Measurements from ENCODE around the gene SORBS1. TPM values are rescaled to one million over a fixed set of nuclear protein-coding genes. Genes with fewer than 3 reads are reported as not detected.

Gene SORBS1
- total and polyA plus RNA-seq, 4 donors: 33.2 to 71.3 (median 44.1) TPM

GRCh38 chr10:95522117-95522516 lies 39.1 kb downstream of the SORBS1 start (continued):
- TF ChIP-seq REST (IDR thresholded peaks at IDR 0.05): no peak
- TF ChIP-seq TAF1 (conservative IDR thresholded peaks at IDR 0.05): no peak

GRCh38 chr10:95520617-95521016 lies 40.6 kb downstream of the SORBS1 start:
- Histone ChIP-seq H3K4me1 (ENCODE audit: control insufficient read depth in 4 of 4, insufficient read depth in 4 of 4, low read length in 3 of 4) (peaks cover 8 to 38% (median 24%) of the 10 kb centered on the region in 4 donors), H3K27me3 (ENCODE audit: control insufficient read depth in 4 of 4, insufficient read depth in 4 of 4, low read length in 3 of 4) (no peaks in the 10 kb centered on the region), H3K4me3 (ENCODE audit: low read depth in 1 of 3, low read length in 3 of 3) (no peak overlapping the region), H3K27ac (ENCODE audit: low read depth in 1 of 2, low read length in 2 of 2) (no peak overlapping the region), H3K9me3 (ENCODE audit: control insufficient read depth in 4 of 4, low read length in 3 of 4) (no peaks in the 10 kb centered on the region), H3K36me3 (ENCODE audit: control insufficient read depth in 4 of 4, insufficient read depth in 3 of 4, low read depth in 1 of 4, low read length in 3 of 4) (no peaks in the 10 kb centered on the region), H3K9ac (ENCODE audit: low read depth in 1 of 2, low read length in 2 of 2) (no peak overlapping the region)
- TF ChIP-seq REST (IDR thresholded peaks at IDR 0.05) (no peak), YY1 (IDR thresholded peaks at IDR 0.05) (no peak), FOXA1 (IDR thresholded peaks at IDR 0.05) (no peak), CTCF (IDR thresholded peaks at IDR 0.05; ENCODE audit: low read depth, low read length, missing input control) (no peak), NR2F2 (IDR thresholded peaks at IDR 0.05) (no peak), ATF3 (IDR thresholded peaks at IDR 0.05) (no peak), RXRA (IDR thresholded peaks at IDR 0.05) (no peak), SP1 (IDR thresholded peaks at IDR 0.05) (no peak), TAF1 (conservative IDR thresholded peaks at IDR 0.05) (no peak), RAD21 (IDR thresholded peaks at IDR 0.05) (no peak)
- TF ChIP-seq, protein P1, sequence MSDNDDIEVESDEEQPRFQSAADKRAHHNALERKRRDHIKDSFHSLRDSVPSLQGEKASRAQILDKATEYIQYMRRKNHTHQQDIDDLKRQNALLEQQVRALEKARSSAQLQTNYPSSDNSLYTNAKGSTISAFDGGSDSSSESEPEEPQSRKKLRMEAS (IDR thresholded peaks at IDR 0.05): no peak
- TF ChIP-seq, protein P2, sequence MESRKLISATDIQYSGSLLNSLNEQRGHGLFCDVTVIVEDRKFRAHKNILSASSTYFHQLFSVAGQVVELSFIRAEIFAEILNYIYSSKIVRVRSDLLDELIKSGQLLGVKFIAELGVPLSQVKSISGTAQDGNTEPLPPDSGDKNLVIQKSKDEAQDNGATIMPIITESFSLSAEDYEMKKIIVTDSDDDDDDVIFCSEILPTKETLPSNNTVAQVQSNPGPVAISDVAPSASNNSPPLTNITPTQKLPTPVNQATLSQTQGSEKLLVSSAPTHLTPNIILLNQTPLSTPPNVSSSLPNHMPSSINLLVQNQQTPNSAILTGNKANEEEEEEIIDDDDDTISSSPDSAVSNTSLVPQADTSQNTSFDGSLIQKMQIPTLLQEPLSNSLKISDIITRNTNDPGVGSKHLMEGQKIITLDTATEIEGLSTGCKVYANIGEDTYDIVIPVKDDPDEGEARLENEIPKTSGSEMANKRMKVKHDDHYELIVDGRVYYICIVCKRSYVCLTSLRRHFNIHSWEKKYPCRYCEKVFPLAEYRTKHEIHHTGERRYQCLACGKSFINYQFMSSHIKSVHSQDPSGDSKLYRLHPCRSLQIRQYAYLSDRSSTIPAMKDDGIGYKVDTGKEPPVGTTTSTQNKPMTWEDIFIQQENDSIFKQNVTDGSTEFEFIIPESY (IDR thresholded peaks at IDR 0.05): no peak
- no peak for DNase-seq (ENCODE audit: low spot score)
- WGBS: 92% methylated on average over 1 of the region's 1 CpG

Data from liver (tissue), 9 donors.